Activated naive CD4-positive, alpha-beta T cell treated with anti-CD3 and anti-CD28 coated beads, Interleukin-2, amount 10 ng/mL, durations not matched to agents 7 days and 5 days (primary cell): Measurements from ENCODE around the gene SERF2.
"Not testable (repeated sequence)": the region's sequence is repeated elsewhere in the genome, so short reads cannot be mapped to it uniquely, and the experiment has no call there.

Source experiments
- CTCF ChIA-PET: fragments of 350-600 bp; sonication (Branson Sonifier 250); formaldehyde crosslinking; loops from one replicate; lab custom pipeline; 2021; ENCODE audit warnings: antibody characterized with exemption; lab: Charles Lee
- DNase-seq: peaks from one replicate; pipeline ENCODE4 v3.0.0-alpha.2; 2020
- H3K27ac Mint-ChIP-seq: one replicate; pipeline ENCODE4 v1.8.0; 2021; ENCODE audit warnings: mild to moderate bottlenecking, moderate library complexity, mixed read lengths
- H3K27me3 Mint-ChIP-seq: one replicate; pipeline ENCODE4 v1.8.0; 2021; ENCODE audit warnings: mild to moderate bottlenecking, mixed read lengths
- H3K36me3 Mint-ChIP-seq: one replicate; pipeline ENCODE4 v1.8.0; 2021; ENCODE audit warnings: mixed read lengths
- H3K4me1 Mint-ChIP-seq: one replicate; pipeline ENCODE4 v1.8.0; 2021; ENCODE audit warnings: mixed read lengths
- H3K4me3 Mint-ChIP-seq: one replicate; pipeline ENCODE4 v1.8.0; 2021; ENCODE audit warnings: mild to moderate bottlenecking, moderate library complexity, mixed read lengths
- H3K9me3 Mint-ChIP-seq: one replicate; pipeline ENCODE4 v1.8.0; 2021; ENCODE audit warnings: mixed read lengths

Gene SERF2

GRCh38 chr15:43799945-43800285 is 7.8 kb downstream of the SERF2 start, which contains the start of gene SERINC4:
TSS of gene SERINC4 (minus strand) at chr15:43800220. CDS start at chr15:43799986, 234 bp downstream.
- peaks cover 51% of the 10 kb centered on the region for H3K4me1 Mint-ChIP-seq
- peak within 1 kb of the TSS; percentile 98 for H3K4me3 Mint-ChIP-seq
- no peak for DNase-seq
- peaks cover 65% of the 10 kb centered on the region for H3K36me3 Mint-ChIP-seq
- peak within 1 kb of the TSS; percentile 94 for H3K27ac Mint-ChIP-seq
- CTCF ChIA-PET: interaction anchor here (1.2 kb wide), 1 partner anchor 10 kb away, joined by 7 read pairs; no protein-coding TSS in a partner anchor
- H3K27me3 Mint-ChIP-seq: no peaks in the 10 kb centered on the region
- no peaks in the 10 kb centered on the region for H3K9me3 Mint-ChIP-seq

GRCh38 chr15:43800286-43801141 is 8.4 kb downstream of the SERF2 start, which contains the start of gene HYPK:
TSS of gene HYPK (plus strand) at chr15:43800599. CDS start at chr15:43800623, 24 bp downstream.
- peak within 1 kb of the TSS; percentile 94 for H3K27ac Mint-ChIP-seq
- H3K36me3 Mint-ChIP-seq: peaks cover 66% of the 10 kb centered on the region
- CTCF ChIA-PET: interaction anchor here (0.6 to 1.2 kb wide), 2 partner anchors 10 to 541 kb away, joined by 3 to 7 read pairs; no protein-coding TSS in a partner anchor
- peaks cover 45% of the 10 kb centered on the region for H3K4me1 Mint-ChIP-seq
- DNase-seq: peak; percentile 96
- peak within 1 kb of the TSS; percentile 98 for H3K4me3 Mint-ChIP-seq
- no peaks in the 10 kb centered on the region for H3K27me3 Mint-ChIP-seq
- H3K9me3 Mint-ChIP-seq: no peaks in the 10 kb centered on the region

GRCh38 chr15:43802676-43803075 is 10.6 kb downstream of the SERF2 start:
- peaks cover 68% of the 10 kb centered on the region for H3K36me3 Mint-ChIP-seq
- DNase-seq, H3K27me3 Mint-ChIP-seq, CTCF ChIA-PET, H3K27ac Mint-ChIP-seq, H3K4me3 Mint-ChIP-seq, H3K9me3 Mint-ChIP-seq: not testable (repeated sequence)
- H3K4me1 Mint-ChIP-seq: peaks cover 35% of the 10 kb centered on the region

- DNase-seq: no peak
- Mint-ChIP-seq H3K9me3 (no peaks in the 10 kb centered on the region), H3K27ac (no peak overlapping the region), H3K4me1 (peaks cover 12% of the 10 kb centered on the region), H3K27me3 (no peaks in the 10 kb centered on the region), H3K4me3 (no peak overlapping the region), H3K36me3 (peaks cover 66% of the 10 kb centered on the region)
- CTCF ChIA-PET: no interaction called here
Observed at GRCh38 chr15:43808435-43808950, 16.4 kb downstream of the SERF2 start.

- no peak for DNase-seq
- Mint-ChIP-seq H3K4me3 (no peak overlapping the region), H3K36me3 (peaks cover 67% of the 10 kb centered on the region), H3K27ac (no peak overlapping the region), H3K27me3 (no peaks in the 10 kb centered on the region), H3K9me3 (no peaks in the 10 kb centered on the region), H3K4me1 (peaks cover 12% of the 10 kb centered on the region)
- CTCF ChIA-PET: interaction anchor here (0.6 to 2.4 kb wide), 2 partner anchors 9 to 55 kb away, joined by 3 to 7 read pairs; partner anchors contain the start of genes HYPK and SERINC4
Observed at GRCh38 chr15:43808960-43809678, 17.0 kb downstream of the SERF2 start.

- peaks cover 41% of the 10 kb centered on the region for H3K36me3 Mint-ChIP-seq
- H3K27ac Mint-ChIP-seq, DNase-seq, H3K4me3 Mint-ChIP-seq, H3K27me3 Mint-ChIP-seq, CTCF ChIA-PET, H3K9me3 Mint-ChIP-seq: not testable (repeated sequence)
- peaks cover 15% of the 10 kb centered on the region for H3K4me1 Mint-ChIP-seq
Observed at GRCh38 chr15:43815064-43815463, 22.9 kb downstream of the SERF2 start.

- no peak for DNase-seq
- H3K4me3 Mint-ChIP-seq: peak overlapping the region; percentile 29
- peak overlapping the region; percentile 67 for H3K27ac Mint-ChIP-seq
- no peaks in the 10 kb centered on the region for H3K9me3 Mint-ChIP-seq
- H3K36me3 Mint-ChIP-seq: peaks cover 27% of the 10 kb centered on the region
- H3K27me3 Mint-ChIP-seq: no peaks in the 10 kb centered on the region
- CTCF ChIA-PET: interaction anchor here (0.7 kb wide), 1 partner anchor 26 kb away, joined by 3 read pairs; no protein-coding TSS in a partner anchor
- peaks cover 56% of the 10 kb centered on the region for H3K4me1 Mint-ChIP-seq
Observed at GRCh38 chr15:43821505-43821904, 29.4 kb downstream of the SERF2 start.

GRCh38 chr15:43824302-43825246 is 32.5 kb downstream of the SERF2 start, which contains the start of gene MFAP1:
TSS of gene MFAP1 (minus strand) at chr15:43824690. CDS start at chr15:43824569, 121 bp downstream.
- Mint-ChIP-seq H3K4me1 (peaks cover 69% of the 10 kb centered on the region), H3K27ac (peak within 1 kb of the TSS; percentile 92), H3K4me3 (peak within 1 kb of the TSS; percentile 85), H3K36me3 (peaks cover 31% of the 10 kb centered on the region), H3K27me3 (no peaks in the 10 kb centered on the region), H3K9me3 (no peaks in the 10 kb centered on the region)
- CTCF ChIA-PET: interaction anchor here (1.3 kb wide), 1 partner anchor 48 kb away, joined by 5 read pairs; the partner anchor contains the start of gene ELL3
- DNase-seq: peak; percentile 95

GRCh38 chr15:43825305-43825704 is 33.2 kb downstream of the SERF2 start:
- Mint-ChIP-seq H3K27ac (peak overlapping the region; percentile 92), H3K4me3 (peak overlapping the region; percentile 83), H3K4me1 (peaks cover 73% of the 10 kb centered on the region), H3K36me3 (peaks cover 34% of the 10 kb centered on the region)
- H3K27me3 Mint-ChIP-seq, DNase-seq, H3K9me3 Mint-ChIP-seq, CTCF ChIA-PET: not testable (repeated sequence)

- CTCF ChIA-PET: no interaction called here
- Mint-ChIP-seq H3K4me3 (peak overlapping the region; percentile 83), H3K27me3 (no peaks in the 10 kb centered on the region), H3K36me3 (peaks cover 34% of the 10 kb centered on the region), H3K4me1 (peaks cover 74% of the 10 kb centered on the region), H3K27ac (peak overlapping the region; percentile 90), H3K9me3 (no peaks in the 10 kb centered on the region)
- no peak for DNase-seq
Observed at GRCh38 chr15:43826029-43826507, 33.9 kb downstream of the SERF2 start.

GRCh38 chr15:43826508-43827341 is 34.6 kb downstream of the SERF2 start, which contains the start of gene WDR76:
TSS of gene WDR76 (plus strand) at chr15:43827002. CDS start at chr15:43827033, 31 bp downstream.
- peak within 1 kb of the TSS; percentile 83 for H3K4me3 Mint-ChIP-seq
- H3K27ac Mint-ChIP-seq: peak within 1 kb of the TSS; percentile 90
- peaks cover 29% of the 10 kb centered on the region for H3K36me3 Mint-ChIP-seq
- CTCF ChIA-PET: no interaction called here
- no peaks in the 10 kb centered on the region for H3K27me3 Mint-ChIP-seq
- peak; percentile 85 for DNase-seq
- peaks cover 74% of the 10 kb centered on the region for H3K4me1 Mint-ChIP-seq
- H3K9me3 Mint-ChIP-seq: no peaks in the 10 kb centered on the region

GRCh38 chr15:43828061-43828657 is 36.0 kb downstream of the SERF2 start:
- Mint-ChIP-seq H3K36me3 (peaks cover 31% of the 10 kb centered on the region), H3K27me3 (no peaks in the 10 kb centered on the region), H3K4me1 (peaks cover 69% of the 10 kb centered on the region), H3K9me3 (no peaks in the 10 kb centered on the region), H3K4me3 (peak overlapping the region; percentile 83), H3K27ac (peak overlapping the region; percentile 90)
- CTCF ChIA-PET: no interaction called here
- peak; percentile 38 for DNase-seq
